GM12878 (cell line): ENCODE results near the gene TGM2. TPM values are rescaled to one million over a fixed set of nuclear protein-coding genes. Genes with fewer than 3 reads are reported as not detected.

Experiments
- CBX5 ChIP-seq: sonication (generic); IDR thresholded peaks from 2 replicates; pipeline ENCODE4 v1.6.1; 2016; ENCODE audit warnings: low read depth, moderate library complexity, mild to moderate bottlenecking, inconsistent platforms
- IKZF1 ChIP-seq: fragments of 450-650 bp; conservative IDR thresholded peaks from 2 replicates; pipeline ENCODE4 v1.6.1; 2017; ENCODE audit warnings: antibody characterized with exemption, mild to moderate bottlenecking
- KAT2A ChIP-seq: conservative IDR thresholded peaks from 2 replicates; pipeline ENCODE4 v1.6.1; 2011; ENCODE audit warnings: low read depth, low read length; ENCODE audit not compliant: control insufficient read depth
- RB1 ChIP-seq: fragments of 450-650 bp; formaldehyde crosslinking; IDR thresholded peaks from 2 replicates; pipeline ENCODE4 v1.6.1; 2017; ENCODE audit warnings: mild to moderate bottlenecking, borderline replicate concordance
- ZNF384 ChIP-seq: IDR thresholded peaks from 2 replicates; pipeline ENCODE4 v1.6.1; 2012; ENCODE audit warnings: low read depth, mild to moderate bottlenecking, low read length, improper control_type of control experiment, borderline replicate concordance
- polyA plus RNA-seq, 11 experiments: library from polyadenylated mRNA; depleted of rRNA in 4 of 11; unstranded in 6 of 11; stranded (reverse) in 5 of 11; fragments of >200 nt; fragmentation: Nextera tagmentation in 4 of 11; fragmentation: Illumina TruSeq in 1 of 11; extraction: Ambion mirVana in 4 of 11; extraction: Trizol in 1 of 11; gene quantifications; 1 replicate in 1 of 11; 2 replicates in 10 of 11; pipeline versions ENCODE4 v1.2.1 to v1.2.3, GENCODE V29; 2011 to 2016; ENCODE audit warnings: inconsistent platforms in 2 of 11, missing spikeins in 2 of 11, low read depth in 1 of 11
- total RNA-seq, 4 experiments: library from RNA; depleted of rRNA in 3 of 4; stranded (reverse); fragments of >200 nt in 3 of 4; fragmentation: Illumina TruSeq in 1 of 4; extraction: Trizol in 1 of 4; gene quantifications; 2 replicates each; pipeline versions ENCODE4 v1.2.1 to v1.2.3, GENCODE V29; 2013 to 2021
- TF ChIP-seq, protein P1 (sequence below): fragments of 450-650 bp; IDR thresholded peaks from 2 replicates; pipeline ENCODE4 v1.6.1; 2017; ENCODE audit warnings: mild to moderate bottlenecking, moderate library complexity

Gene TGM2
- total and polyA plus RNA-seq, 10 of the 15 experiments (the other 5 are each of a cell fraction or from before 2014, with no cell fraction given): 0.11 to 1.9 (median 0.51) TPM

DNA sequence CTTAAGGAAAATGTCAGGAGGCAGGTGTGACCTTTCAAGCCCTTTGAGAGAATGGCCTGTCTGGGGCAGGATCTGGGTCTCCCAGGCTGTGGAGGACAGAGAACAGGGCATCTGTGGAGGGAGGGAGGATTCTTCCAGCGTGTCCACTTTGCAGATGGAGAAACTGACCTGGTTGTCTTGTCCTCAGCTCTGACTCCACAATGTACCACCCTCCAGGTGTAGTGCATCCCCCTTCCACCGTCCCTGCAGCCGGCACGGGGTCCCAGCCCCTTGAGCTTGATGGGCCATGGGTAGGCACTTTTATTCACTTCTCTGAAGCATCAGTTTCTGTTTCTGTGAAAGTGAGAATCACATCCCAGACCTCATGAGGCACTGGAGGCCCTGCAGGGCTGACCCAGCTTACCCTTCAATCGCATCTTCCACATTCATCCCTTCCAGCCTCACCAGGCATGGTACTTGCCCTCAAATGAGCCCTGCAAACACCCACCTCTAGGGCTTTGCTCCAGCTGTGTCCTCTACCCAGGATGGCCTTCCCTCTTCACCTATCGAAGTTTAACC lies 4.6 kb upstream of the TGM2 start (continued):
- TF ChIP-seq, protein P1, sequence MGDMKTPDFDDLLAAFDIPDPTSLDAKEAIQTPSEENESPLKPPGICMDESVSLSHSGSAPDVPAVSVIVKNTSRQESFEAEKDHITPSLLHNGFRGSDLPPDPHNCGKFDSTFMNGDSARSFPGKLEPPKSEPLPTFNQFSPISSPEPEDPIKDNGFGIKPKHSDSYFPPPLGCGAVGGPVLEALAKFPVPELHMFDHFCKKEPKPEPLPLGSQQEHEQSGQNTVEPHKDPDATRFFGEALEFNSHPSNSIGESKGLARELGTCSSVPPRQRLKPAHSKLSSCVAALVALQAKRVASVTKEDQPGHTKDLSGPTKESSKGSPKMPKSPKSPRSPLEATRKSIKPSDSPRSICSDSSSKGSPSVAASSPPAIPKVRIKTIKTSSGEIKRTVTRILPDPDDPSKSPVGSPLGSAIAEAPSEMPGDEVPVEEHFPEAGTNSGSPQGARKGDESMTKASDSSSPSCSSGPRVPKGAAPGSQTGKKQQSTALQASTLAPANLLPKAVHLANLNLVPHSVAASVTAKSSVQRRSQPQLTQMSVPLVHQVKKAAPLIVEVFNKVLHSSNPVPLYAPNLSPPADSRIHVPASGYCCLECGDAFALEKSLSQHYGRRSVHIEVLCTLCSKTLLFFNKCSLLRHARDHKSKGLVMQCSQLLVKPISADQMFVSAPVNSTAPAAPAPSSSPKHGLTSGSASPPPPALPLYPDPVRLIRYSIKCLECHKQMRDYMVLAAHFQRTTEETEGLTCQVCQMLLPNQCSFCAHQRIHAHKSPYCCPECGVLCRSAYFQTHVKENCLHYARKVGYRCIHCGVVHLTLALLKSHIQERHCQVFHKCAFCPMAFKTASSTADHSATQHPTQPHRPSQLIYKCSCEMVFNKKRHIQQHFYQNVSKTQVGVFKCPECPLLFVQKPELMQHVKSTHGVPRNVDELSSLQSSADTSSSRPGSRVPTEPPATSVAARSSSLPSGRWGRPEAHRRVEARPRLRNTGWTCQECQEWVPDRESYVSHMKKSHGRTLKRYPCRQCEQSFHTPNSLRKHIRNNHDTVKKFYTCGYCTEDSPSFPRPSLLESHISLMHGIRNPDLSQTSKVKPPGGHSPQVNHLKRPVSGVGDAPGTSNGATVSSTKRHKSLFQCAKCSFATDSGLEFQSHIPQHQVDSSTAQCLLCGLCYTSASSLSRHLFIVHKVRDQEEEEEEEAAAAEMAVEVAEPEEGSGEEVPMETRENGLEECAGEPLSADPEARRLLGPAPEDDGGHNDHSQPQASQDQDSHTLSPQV: no peak
- TF ChIP-seq CBX5: no peak
- no peak for TF ChIP-seq RB1
- TF ChIP-seq IKZF1: no peak
- no peak for TF ChIP-seq KAT2A
- no peak for TF ChIP-seq ZNF384
- TF ChIP-seq, all 136 proteins: peak for 0
